ENCODE measurements around the gene ZBTB9.

ZBTB9 gene

DNA sequence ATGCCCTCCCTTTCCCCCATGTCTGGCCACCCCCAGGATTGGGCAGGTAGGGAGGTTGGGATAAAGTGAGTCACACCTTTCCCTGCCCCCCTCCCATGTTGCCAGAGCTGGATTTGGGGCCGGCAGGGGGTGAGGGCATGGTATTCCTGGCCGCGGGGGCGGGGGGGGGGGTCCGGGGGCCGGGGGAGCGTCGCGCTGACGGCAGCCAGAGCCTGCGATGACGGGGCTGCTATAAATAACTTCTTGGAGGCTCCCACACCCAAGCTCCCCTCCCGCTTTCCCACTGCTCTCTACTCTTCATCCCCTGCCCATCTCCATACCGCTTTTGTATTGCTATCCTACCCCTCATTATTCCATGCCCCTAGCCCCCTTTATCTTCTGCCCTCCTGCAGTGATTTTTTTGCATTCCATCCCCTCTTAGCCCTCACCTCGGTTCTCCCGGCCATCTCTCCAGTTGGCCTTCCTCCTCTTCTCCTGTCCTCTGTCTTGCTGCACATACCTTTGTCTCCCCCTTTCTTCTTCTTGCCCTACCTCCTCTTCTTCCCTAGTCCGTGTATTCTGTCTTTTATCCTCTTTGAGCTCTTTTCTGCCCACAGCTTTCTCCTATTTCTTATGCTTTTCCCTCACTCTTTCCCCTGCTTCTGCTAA lies 20.7 kb upstream of the ZBTB9 start:
- no peak for DNase-seq

DNA sequence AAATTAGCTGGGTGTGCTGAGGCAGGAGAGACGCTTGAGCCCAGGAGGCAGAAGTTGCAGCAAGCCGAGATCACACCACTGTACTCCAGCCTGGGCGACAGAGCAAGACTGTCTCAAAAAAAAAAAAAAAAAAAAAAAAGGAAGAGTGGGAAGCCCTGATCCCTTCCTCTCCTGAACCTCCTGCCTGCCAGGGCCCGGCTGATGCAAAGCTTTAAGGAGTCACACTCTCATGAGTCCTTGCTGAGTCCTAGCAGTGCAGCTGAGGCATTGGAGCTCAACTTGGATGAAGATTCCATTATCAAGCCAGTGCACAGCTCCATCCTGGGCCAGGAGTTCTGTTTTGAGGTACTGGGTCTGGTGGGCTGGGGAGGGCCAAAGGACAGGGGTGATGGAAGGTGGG lies 19.4 kb upstream of the ZBTB9 start:
- no peak for DNase-seq

DNA sequence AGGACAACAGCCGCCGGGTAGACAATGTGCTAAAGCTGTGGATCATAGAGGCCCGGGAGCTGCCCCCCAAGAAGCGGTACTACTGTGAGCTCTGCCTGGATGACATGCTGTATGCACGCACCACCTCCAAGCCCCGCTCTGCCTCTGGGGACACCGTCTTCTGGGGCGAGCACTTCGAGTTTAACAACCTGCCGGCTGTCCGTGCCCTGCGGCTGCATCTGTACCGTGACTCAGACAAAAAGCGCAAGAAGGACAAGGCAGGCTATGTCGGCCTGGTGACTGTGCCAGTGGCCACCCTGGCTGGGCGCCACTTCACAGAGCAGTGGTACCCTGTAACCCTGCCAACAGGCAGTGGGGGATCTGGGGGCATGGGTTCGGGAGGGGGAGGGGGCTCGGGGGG lies 16.7 kb upstream of the ZBTB9 start:
- no peak for DNase-seq

DNA sequence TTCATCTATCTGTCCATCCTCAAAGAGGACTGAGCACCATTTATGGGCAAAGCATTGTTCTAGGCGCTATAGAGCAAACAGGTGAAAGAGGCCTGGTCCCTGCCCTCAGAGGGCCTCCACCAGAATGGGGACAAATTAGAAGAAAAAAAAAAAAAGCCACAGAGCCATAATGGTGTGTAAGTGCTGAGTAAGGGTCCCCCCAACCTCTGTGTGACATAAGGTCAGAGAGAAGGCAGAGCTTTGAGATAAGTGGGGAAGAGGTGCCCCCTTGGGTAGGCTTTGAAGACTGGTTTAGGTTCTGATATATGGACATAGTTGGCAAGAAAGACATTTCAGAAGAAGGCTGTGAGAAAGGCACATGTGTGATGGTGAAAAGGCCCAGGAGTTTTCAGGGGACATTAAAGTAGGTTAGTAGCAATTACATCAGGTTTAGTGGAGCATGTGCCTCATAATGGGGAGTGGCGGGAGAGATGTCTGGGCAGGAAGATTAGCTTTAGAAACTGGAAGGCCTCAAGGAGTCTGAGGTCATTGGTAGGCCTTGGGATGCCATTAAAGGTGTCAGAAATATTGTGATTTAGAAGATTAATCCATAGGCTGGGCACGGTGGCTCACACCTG lies 15.3 kb upstream of the ZBTB9 start:
- DNase-seq = no peak

DNA sequence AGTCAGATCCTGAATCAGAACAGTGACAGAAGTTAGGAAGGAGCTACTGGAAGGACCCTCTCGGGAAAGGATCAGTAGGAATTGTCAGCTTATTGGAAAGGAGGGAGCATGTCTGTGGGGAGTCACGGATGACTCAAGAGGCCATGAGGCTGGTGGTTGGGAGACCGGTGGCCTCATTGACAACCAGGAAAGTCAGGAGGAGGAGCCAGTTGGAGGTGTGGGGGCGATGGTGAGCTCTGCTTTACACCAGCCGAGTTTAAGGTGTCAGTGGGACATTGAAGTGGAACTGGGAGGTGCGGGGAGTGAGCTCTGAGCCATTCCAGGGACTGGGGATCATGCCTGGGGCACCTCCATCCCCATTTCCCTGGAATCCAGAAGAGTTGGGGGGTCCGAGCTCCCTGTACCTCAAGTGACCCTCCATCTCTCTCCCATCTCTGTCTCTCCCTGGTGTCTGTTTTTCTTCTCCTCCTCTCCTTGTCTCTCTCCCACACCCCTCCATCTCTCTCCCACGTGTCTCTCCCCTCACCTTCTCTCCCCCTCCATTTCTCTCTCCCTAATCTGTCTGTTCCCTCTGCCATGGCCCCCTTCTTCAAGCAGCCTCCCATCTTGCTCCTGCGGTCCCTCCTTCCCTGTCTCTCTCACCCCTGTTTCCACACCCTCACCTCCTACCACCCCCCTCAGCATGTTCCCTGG lies 14.3 kb upstream of the ZBTB9 start:
- no peak for DNase-seq

DNA sequence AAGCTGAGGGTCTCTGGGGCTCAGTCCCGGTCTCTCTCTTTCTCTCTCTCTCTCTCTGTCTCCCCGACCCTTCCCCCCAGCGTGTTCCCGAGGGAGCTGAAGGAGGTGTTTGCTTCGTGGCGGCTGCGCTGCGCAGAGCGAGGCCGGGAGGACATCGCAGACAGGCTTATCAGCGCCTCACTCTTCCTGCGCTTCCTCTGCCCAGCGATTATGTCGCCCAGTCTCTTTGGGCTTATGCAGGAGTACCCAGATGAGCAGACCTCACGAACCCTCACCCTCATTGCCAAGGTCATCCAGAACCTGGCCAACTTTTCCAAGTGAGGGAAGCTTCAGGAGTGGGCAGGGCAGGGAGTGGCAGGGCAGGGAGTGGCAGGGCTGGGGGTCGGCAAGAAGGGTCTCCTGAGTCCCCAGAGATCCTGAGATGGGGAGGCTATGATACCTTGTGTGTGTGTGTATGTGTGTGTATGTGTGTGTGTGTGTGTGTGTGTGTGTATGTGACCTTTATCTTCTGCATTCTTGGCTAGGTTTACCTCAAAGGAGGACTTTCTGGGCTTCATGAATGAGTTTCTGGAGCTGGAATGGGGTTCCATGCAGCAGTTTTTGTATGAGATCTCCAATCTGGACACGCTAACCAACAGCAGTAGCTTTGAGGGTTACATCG lies 13.6 kb upstream of the ZBTB9 start:
- no peak for DNase-seq

DNA sequence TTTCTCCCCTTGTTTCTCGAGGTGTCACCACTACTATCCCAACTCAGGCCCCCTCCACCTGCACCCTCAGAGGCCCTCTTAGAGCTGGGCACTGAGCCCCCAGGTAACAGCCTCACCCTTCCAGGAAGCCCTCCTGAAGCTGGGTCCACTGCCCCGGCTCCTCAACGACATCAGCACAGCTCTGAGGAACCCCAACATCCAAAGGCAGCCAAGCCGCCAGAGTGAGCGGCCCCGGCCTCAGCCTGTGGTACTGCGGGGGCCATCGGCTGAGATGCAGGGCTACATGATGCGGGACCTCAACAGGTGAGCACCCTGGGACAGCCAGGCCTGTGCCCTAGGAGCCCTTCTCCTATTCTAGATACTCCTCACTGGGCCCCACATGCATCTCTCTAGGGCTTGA lies 12.9 kb upstream of the ZBTB9 start:
- DNase-seq = no peak

DNA sequence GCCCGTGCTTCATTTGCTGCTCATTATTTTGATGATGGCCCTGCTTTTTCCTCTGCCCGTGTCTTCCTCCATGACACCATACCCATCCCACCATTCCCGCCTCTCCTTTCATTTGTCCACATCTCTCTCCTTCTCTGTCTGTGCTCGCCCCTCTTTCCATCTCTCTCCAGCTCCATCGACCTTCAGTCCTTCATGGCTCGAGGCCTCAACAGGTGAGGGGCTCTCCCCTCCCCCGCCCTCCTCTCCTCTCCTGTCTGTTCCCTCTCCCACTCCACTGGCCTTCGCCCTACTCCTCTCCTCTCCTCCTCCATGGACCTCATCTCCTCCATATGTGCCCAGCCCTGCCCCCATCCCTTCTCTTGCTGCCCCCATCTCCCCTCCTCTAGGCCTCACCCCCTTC lies 12.1 kb upstream of the ZBTB9 start:
- DNase-seq = no peak

DNA sequence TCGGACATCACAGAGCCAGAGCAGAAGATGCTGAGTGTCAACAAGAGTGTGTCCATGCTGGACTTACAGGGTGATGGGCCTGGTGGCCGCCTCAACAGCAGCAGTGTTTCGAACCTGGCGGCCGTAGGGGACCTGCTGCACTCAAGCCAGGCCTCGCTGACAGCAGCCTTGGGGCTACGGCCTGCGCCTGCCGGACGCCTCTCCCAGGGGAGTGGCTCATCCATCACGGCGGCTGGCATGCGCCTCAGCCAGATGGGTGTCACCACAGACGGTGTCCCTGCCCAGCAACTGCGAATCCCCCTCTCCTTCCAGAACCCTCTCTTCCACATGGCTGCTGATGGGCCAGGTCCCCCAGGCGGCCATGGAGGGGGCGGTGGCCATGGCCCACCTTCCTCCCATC lies 11.4 kb upstream of the ZBTB9 start:
- DNase-seq = no peak

DNA sequence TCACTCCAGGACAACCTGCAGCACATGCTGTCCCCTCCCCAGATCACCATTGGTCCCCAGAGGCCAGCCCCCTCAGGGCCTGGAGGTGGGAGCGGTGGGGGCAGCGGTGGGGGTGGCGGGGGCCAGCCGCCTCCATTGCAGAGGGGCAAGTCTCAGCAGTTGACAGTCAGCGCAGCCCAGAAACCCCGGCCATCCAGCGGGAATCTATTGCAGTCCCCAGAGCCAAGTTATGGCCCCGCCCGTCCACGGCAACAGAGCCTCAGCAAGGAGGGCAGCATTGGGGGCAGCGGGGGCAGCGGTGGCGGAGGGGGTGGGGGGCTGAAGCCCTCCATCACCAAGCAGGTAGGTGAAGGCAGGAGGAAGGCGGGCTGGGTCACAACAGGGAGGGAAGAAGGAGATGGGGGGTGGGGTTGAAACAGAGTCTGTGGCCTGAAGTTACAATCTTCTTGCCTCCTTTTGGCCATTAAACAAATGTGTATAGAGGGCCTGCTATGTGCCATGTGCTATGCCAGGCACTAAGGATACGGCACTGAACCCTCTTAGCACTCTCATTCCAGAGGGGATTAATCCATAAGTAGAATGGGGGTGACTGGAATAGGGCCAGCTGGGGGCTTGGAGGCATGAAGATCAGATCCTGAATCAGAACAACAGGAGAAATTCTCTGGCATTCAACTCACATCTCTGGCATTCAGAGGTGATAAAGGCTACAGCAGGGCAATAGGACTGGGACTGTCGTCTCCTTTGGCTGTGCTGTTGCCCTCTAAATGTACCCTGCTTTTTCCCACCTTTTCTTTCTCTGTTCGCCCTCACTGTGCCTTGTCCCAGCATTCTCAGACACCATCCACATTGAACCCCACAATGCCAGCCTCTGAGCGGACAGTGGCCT lies 10.5 kb upstream of the ZBTB9 start:
- no peak for DNase-seq

DNA sequence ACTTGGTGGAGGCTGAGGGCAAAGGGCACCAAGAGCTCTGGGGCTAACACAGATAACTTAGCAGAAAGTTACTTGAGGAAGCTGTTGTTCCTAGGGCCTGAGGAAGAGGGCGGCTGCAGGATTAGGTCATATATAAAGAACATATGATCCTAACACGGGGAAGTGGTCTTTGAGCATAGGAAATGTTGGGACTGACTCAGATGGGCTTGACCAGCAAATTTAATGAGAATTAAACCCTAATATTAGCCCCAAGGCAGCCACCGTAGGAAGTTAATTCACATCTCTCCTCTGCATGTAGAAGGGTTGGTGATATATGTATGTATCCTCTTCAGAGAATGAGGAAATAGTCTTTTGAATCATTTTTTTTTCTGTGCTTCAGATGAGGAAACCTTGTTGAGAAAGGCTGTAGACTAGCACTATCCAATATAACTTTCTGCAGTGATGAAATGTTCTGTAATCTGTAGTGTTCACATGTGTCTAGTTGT lies 9.2 kb upstream of the ZBTB9 start:
- DNase-seq = no peak

DNA sequence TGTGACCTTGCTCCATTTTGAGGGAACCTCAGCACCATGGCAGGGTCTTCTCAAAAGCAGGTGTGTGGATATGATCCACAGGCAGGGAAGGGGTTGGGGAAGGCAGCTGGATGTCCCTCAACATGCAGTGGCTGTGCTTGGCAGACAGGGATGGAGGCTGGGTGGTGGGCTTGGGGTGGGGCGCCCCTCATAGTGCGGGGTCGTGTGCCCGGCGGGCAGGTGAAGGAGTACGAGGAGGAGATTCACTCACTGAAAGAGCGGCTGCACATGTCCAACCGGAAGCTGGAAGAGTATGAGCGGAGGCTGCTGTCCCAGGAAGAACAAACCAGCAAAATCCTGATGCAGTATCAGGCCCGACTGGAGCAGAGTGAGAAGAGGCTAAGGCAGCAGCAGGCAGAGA lies 8.0 kb upstream of the ZBTB9 start:
- DNase-seq = no peak

DNA sequence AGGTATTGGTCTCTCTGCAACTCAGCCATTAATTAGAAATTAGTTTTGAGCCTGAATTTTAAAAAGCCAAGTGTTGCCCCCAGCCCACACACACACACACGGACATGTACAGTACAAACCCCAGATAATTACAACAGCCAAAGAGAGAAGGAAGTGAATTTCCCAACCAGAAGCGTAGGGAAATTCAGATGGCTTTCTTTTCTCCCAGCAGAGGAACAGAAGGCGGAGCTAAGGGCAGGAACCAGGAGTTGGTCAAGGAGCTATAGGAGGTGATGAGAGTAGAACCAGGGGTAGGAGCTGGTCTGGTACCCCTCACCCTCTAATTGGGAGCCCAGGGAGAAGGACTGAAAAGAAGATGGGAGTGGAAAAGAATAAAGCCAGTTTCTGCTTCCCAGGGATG lies 3.9 kb upstream of the ZBTB9 start:
- no peak for DNase-seq

DNA sequence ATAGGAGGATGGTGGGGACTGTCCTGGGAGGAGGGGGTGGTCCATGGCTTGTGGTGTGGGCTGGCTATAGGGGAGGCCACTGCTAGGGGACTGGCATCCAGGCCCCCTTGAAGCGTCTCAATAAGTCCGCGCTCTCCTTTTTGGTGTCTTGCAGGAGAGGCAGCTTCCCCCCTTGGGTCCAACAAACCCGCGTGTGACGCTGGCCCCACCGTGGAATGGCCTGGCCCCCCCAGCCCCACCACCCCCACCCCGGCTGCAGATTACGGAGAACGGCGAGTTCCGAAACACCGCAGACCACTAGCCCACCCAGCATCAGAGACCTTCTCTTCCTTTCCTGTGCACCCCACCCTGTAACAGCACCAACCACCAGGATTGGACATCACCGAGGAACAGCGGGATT lies 2.8 kb upstream of the ZBTB9 start:
- DNase-seq = no peak

DNA sequence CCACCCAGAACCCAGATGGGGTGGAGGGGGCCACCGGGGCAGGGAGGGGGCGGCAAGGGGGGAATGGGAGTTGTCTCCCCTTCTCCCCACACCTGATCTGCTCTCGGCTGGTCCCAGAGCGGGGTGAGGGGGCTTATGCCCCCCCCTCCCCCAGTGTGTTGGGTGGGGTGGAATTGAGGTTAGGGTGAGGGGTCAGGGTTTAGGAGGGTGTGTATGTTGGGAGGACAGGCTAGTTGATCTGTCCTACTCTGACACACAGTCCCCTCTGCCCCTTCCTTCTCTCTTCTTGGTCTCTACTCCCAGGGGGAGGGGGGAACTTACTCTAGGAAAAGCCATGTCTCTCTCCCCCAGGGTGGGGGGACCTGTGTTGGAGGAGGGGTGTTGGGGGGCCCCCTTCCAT lies 1.9 kb upstream of the ZBTB9 start:
- DNase-seq = no peak

DNA sequence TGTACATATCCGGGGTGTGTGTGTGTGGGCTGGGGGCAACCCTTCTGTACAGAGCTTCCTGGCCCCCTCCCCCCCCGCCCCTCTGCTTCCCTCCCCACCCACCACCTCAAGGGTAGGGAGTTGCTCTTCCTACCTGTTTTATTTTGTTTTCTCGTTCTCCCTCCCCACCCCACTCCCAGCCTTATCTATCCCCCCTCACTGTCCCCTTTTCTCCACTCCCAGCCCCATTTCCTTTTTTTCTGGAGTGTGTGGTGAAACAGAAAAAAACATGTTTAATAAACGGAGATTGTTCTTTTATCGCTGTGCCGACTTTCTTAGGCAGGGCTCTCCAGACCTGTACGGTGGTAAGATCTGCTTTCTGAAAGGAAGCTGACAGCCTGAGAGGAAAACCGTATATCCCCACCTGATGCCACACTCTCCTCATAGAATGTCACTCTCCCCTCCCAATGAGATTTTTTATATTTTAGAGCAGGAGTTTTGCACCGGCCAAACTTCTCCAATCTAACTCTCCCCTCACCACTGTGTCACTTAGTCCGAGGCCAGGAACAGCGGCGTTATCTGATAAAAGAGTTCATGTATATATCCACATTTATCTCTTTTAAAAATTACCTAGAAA lies 875 bp upstream of the ZBTB9 start:
- DNase-seq = no peak

DNA sequence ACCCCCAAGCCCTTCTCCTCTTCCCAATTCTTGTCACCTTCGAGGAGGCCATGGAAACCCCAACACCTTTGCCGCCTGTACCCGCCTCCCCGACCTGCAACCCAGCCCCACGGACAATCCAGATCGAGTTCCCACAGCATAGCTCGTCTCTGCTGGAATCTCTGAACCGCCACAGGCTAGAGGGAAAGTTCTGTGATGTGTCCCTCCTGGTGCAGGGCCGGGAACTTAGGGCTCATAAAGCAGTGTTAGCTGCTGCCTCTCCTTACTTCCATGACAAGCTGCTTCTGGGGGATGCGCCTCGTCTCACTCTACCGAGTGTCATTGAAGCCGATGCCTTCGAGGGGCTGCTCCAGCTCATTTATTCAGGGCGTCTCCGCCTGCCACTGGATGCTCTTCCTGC lies 675 bp downstream of the ZBTB9 start:
- no peak for DNase-seq

DNA sequence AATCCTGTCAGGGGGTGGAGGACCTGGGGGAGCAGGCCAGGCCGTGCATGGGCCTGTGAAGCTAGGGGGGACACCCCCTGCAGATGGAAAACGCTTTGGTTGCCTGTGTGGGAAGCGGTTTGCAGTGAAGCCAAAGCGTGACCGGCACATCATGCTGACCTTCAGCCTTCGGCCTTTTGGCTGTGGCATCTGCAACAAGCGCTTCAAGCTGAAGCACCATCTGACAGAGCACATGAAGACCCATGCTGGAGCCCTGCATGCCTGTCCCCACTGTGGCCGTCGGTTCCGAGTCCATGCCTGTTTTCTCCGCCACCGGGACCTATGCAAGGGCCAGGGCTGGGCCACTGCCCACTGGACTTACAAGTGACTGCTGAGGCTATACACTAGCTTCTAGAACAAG lies 1.8 kb downstream of the ZBTB9 start:
- DNase-seq = no peak

DNA sequence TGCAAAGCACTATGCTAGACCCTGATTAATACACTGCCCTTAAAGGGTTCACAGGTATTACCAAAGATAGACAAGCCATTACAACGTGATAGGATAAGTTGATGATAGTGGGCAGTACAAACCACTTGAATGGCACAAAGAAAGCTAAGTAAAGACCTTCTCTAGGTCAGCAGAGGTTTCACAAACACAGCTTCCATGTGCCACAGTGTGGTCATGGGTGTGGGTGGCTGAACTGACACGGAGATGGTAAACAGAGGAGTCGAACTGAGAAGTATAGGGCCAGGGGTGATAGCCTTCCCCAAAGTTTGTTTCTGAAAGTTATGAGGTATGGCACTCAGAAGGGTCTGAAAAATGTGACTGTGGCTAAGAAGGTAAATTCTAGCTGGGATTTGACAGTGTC lies 4.3 kb downstream of the ZBTB9 start:
- DNase-seq = no peak

DNA sequence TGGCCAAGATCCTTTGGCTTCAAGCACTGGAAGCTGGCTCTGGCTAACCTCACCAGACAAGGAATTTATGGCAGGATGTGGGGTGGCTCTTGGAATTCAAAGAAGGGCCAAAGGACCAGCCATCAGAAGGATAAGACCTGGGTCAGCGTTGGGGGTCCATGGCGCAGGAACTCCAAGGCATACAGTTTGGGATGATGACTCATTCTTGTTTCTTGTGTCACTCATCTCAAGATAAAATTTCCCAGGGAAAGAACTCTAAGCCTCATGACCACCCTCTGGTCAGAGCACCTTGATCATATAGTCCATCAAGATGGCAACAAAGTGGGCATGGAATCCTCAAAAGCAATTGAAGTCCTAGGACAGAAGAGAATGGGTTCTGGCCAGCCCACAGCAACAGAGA lies 4.8 kb downstream of the ZBTB9 start:
- no peak for DNase-seq

DNA sequence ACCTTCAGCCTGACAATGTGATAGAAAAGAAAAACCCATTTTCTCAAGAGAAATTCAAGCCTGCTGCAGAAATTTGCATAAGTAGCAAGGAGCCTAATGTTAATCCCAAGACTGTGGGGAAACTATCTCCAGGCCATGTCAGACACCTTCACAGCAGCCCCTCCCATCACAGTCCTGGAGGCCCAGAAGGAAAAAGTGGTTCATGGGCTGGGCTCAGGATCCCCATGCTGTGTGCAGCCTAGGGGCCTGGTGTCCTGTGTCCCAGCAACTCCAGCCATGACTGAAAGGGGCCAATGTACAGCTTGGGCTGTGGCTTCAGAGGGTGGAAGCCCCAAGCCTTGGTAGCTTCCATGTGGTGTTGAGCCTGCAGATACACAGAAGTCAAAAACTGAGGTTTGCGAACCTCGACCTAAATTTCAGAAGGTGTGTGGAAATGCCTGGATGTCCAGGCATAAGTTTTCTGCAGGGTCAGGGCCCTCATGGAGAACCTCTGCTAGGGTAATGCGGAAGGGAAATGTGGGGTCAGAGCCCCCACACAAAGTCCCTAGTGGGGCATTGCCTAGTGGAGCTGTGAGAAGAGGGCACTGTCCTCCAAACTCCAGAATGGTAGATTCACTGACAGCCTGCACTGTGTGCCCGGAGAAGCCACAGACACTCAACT lies 11.8 kb downstream of the ZBTB9 start:
- DNase-seq = no peak

DNA sequence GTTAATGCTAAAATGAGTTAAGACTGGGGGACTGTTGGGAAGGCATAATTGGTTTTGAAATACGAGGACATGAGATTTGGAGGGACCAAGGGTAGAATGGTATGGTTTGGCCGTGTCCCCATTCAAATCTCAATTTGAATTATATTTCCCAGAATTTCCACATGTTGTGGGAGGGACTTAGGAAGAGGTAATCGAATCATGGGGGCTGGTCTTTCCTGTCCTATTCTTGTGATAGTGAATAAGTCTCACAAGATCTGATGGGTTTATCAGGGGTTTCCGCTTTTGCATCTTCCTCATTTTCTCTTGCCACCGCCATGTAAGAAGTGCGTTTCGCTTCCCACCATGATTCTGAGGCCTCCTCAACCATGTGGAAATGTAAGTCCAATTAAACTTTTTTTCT lies 12.7 kb downstream of the ZBTB9 start:
- no peak for DNase-seq
